Muscle of arm (tissue), 12 donors: ENCODE data around the gene LGALS16. TPM values are rescaled to one million over a fixed set of nuclear protein-coding genes. Genes with fewer than 3 reads are reported as not detected.

Experiments
- polyA plus RNA-seq, 12 donors: library from polyadenylated mRNA; unstranded; fragments of 120-200 nt; gene quantifications; one replicate each; pipeline ENCODE4 v1.2.1, GENCODE V29; 2013; ENCODE audit not compliant: insufficient read length in 12 of 12

Gene LGALS16
- polyA plus RNA-seq, 12 donors, result not detected

Other genes with a start within 250 kb of the LGALS16 start
- gene ZFP36, start 249.1 kb upstream of the LGALS16 start, polyA plus RNA-seq, result 100 to 1,000 TPM in 4 of 12 donors, 10 to 100 TPM in 7, not detected in 1; 29.7 to 250 (median 69.4) TPM
- gene PLEKHG2, start 243.2 kb upstream of the LGALS16 start, polyA plus RNA-seq, result 10 to 100 TPM in 11 of 12 donors, not detected in 1; 26.4 to 86.4 (median 47.0) TPM
- gene RPS16, start 220.0 kb upstream of the LGALS16 start, polyA plus RNA-seq, result 1,000 to 10,000 TPM in 10 of 12 donors, 100 to 1,000 TPM in 1, not detected in 1; 937 to 1,979 (median 1,712) TPM
- 100 to 1,000 TPM in 1 of 12 donors, 10 to 100 TPM in 10, not detected in 1; 74.5 to 113 (median 82.6) TPM for gene SUPT5H, start 210.3 kb upstream of the LGALS16 start, polyA plus RNA-seq
- 10 to 100 TPM in 11 of 12 donors, not detected in 1; 41.6 to 61.9 (median 46.0) TPM for gene TIMM50, start 175.1 kb upstream of the LGALS16 start, polyA plus RNA-seq
- gene DLL3, start 157.0 kb upstream of the LGALS16 start, polyA plus RNA-seq, result under 1 TPM in 9 of 12 donors, not detected in 3; 0.08 to 0.25 (median 0.16) TPM
- gene SELENOV, start 140.8 kb upstream of the LGALS16 start, polyA plus RNA-seq, result under 1 TPM in 2 of 12 donors, not detected in 10; 0.17 to 0.33 TPM
- 1 to 10 TPM in 11 of 12 donors, not detected in 1; 2.0 to 9.7 (median 2.5) TPM for gene EID2B, start 123.1 kb upstream of the LGALS16 start, polyA plus RNA-seq
- gene EID2, start 115.8 kb upstream of the LGALS16 start, polyA plus RNA-seq, result 10 to 100 TPM in 7 of 12 donors, 1 to 10 TPM in 4, not detected in 1; 7.5 to 20.2 (median 10.8) TPM
- under 1 TPM in 1 of 12 donors, not detected in 11; 0.33 TPM for gene LGALS13, start 53.4 kb upstream of the LGALS16 start, polyA plus RNA-seq
- gene LGALS14, start 48.6 kb downstream of the LGALS16 start, polyA plus RNA-seq, result 1 to 10 TPM in 2 of 12 donors, under 1 TPM in 5, not detected in 5; 0.33 to 1.1 (median 0.49) TPM
- 10 to 100 TPM in 1 of 12 donors, 1 to 10 TPM in 6, under 1 TPM in 2, not detected in 3; 0.77 to 15.0 (median 1.3) TPM for gene CLC, start 82.1 kb downstream of the LGALS16 start, polyA plus RNA-seq
- not detected for gene LEUTX, start 122.9 kb downstream of the LGALS16 start, polyA plus RNA-seq
- 10 to 100 TPM in 11 of 12 donors, not detected in 1; 30.2 to 72.9 (median 46.0) TPM for gene DYRK1B, start 178.2 kb downstream of the LGALS16 start, polyA plus RNA-seq
- 100 to 1,000 TPM in 11 of 12 donors, not detected in 1; 213 to 300 (median 229) TPM for gene FBL, start 190.5 kb downstream of the LGALS16 start, polyA plus RNA-seq